ENCODE data around the gene CABP7. TPM values are rescaled to one million over a fixed set of nuclear protein-coding genes. Genes with fewer than 3 reads are reported as not detected.

The CABP7 gene
- total RNA-seq, 1 donor from 2014 or later: not detected

DNA sequence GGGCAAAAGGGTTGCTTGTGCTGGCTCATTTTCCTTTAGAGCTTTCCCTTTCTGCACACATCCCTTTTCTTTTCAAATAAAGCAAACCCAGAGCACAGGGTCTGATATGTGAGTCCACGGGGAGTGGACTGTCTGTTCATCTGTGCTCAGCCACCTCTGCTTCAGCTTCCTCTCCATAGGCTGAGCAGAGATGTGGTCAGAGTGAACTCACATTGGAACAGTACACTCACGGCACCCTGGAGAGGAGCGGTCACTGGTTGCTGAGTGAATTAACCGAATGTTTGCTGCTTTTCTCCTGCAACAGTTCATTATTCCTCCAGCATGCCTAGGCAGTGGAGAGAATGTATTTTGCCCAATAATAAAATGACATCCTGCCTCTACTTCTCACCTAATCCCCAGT lies 36.3 kb upstream of the CABP7 start:
- Mint-ChIP-seq H3K4me3 (no peak overlapping the region), H3K4me1 (peaks cover 12% of the 10 kb centered on the region), H3K27me3 (ENCODE audit: low read depth) (no peaks in the 10 kb centered on the region), H3K36me3 (ENCODE audit: low read depth) (peaks cover 2% of the 10 kb centered on the region), H3K9me3 (no peaks in the 10 kb centered on the region), H3K27ac (ENCODE audit: unreplicated experiment) (no peak overlapping the region)
- no peak for DNase-seq (ENCODE audit: low read depth, low spot score)
- TF ChIP-seq, protein P1, sequence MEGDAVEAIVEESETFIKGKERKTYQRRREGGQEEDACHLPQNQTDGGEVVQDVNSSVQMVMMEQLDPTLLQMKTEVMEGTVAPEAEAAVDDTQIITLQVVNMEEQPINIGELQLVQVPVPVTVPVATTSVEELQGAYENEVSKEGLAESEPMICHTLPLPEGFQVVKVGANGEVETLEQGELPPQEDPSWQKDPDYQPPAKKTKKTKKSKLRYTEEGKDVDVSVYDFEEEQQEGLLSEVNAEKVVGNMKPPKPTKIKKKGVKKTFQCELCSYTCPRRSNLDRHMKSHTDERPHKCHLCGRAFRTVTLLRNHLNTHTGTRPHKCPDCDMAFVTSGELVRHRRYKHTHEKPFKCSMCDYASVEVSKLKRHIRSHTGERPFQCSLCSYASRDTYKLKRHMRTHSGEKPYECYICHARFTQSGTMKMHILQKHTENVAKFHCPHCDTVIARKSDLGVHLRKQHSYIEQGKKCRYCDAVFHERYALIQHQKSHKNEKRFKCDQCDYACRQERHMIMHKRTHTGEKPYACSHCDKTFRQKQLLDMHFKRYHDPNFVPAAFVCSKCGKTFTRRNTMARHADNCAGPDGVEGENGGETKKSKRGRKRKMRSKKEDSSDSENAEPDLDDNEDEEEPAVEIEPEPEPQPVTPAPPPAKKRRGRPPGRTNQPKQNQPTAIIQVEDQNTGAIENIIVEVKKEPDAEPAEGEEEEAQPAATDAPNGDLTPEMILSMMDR (conservative IDR thresholded peaks at IDR 0.05): no peak

DNA sequence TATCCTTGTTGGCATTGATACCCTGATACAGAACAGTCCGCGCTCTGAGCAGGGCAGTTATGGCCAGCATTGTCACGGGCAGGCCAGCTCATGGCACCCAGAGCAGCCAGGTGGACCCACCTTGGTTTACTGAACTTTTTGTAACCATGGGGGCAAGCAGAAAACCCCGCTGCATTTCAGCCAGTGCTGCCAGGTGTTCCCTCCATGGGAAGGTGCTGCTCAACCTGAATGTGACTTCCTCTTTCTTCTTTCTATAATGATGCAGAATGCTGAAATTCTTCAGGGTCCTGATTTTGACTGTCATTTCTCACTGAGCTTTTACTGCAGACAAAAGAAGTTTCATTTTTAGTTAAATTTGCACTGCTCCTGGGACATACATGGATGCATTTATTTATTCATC lies 35.6 kb upstream of the CABP7 start:
- Mint-ChIP-seq H3K27ac (ENCODE audit: unreplicated experiment) (no peak overlapping the region), H3K4me1 (peaks cover 18% of the 10 kb centered on the region), H3K4me3 (no peak overlapping the region), H3K9me3 (no peaks in the 10 kb centered on the region), H3K27me3 (ENCODE audit: low read depth) (no peaks in the 10 kb centered on the region), H3K36me3 (ENCODE audit: low read depth) (peaks cover 2% of the 10 kb centered on the region)
- TF ChIP-seq, protein P1 (conservative IDR thresholded peaks at IDR 0.05): no peak
- no peak for DNase-seq (ENCODE audit: low read depth, low spot score)

DNA sequence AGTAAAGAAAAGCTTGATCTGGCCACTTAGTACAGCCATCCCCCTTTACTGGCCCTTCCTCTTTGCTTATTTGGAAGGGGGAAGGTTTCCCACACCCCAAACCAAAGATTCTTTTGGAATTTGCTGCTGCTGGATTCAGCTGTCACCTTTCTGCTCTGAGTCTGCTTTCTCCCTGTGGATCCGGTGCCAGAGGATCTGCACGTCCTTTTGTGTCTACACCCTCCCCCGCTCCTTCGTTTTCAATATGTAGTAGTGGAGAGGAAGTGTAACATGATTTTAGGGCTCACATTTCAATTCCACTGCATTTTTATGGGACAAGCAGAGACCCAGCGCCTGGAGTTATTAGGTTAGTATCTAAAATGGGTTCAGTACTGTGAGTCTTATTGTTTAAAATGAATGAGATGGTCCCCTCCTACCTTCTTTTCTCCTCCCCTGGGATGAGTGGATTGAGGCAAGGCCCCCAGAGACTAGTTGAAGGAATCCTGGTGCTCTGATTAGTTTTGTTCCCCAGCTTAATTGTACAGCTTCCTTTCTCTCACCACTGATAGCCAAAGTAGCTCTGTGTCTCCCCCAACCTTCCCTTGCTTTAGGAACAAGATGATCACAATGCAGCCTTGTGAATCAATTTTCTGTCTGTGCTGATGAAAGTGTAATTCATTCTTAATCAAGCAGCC lies 30.5 kb upstream of the CABP7 start:
- no peak for DNase-seq (ENCODE audit: low read depth, low spot score)
- Mint-ChIP-seq H3K4me3 (no peak overlapping the region), H3K36me3 (ENCODE audit: low read depth) (no peaks in the 10 kb centered on the region), H3K9me3 (no peaks in the 10 kb centered on the region), H3K27ac (ENCODE audit: unreplicated experiment) (peak overlapping the region; percentile 76), H3K4me1 (peaks cover 25% of the 10 kb centered on the region), H3K27me3 (ENCODE audit: low read depth) (no peaks in the 10 kb centered on the region)
- TF ChIP-seq, protein P1 (conservative IDR thresholded peaks at IDR 0.05): no peak

DNA sequence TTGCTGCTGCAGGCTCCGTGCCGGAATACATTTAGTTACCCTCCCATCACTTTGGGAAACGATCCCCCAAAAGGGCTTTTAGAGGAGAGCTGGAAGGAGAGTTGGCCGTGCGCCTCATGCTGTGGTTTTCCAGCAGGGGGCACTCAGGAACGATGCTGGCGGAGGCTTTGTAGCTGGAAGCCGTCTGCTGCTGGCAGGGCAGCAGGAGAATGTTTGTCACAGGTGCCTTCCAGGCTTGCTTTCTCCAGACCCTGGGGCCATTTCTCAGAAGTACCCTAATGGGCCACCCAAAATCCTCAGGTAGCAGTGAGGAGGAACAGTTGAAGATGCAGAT lies 30.0 kb upstream of the CABP7 start:
- Mint-ChIP-seq H3K4me1 (peaks cover 25% of the 10 kb centered on the region), H3K4me3 (no peak overlapping the region), H3K27me3 (ENCODE audit: low read depth) (no peaks in the 10 kb centered on the region), H3K27ac (ENCODE audit: unreplicated experiment) (peak overlapping the region; percentile 76), H3K36me3 (ENCODE audit: low read depth) (no peaks in the 10 kb centered on the region), H3K9me3 (no peaks in the 10 kb centered on the region)
- TF ChIP-seq, protein P1 (conservative IDR thresholded peaks at IDR 0.05): peak; percentile 77
- peak; percentile 73 for DNase-seq (ENCODE audit: low read depth, low spot score)

DNA sequence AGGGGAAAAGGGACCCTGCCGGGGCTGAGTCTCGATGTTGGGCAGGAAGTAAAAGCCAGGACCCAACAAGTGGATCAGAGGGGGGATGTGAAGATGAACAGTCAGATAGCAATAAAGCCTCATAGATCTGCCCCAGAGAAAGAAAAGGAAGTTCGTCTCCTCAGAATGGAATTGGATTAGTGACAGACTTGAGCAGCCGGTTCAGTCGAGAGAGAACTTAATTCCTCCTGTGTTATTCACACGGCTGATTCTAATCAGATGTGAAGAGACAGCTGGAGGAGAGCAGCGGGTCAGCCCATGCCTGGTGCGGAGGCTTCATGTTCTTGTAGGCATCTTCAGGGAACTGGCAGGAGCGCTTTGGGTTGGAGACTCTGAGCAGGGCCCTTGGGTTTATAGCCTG lies 29.3 kb upstream of the CABP7 start:
- H3K4me1 Mint-ChIP-seq: peaks cover 24% of the 10 kb centered on the region
- no peaks in the 10 kb centered on the region for H3K27me3 Mint-ChIP-seq (ENCODE audit: low read depth)
- TF ChIP-seq, protein P1 (conservative IDR thresholded peaks at IDR 0.05): no peak
- no peak for DNase-seq (ENCODE audit: low read depth, low spot score)
- no peak overlapping the region for H3K4me3 Mint-ChIP-seq
- H3K9me3 Mint-ChIP-seq: no peaks in the 10 kb centered on the region
- H3K27ac Mint-ChIP-seq (ENCODE audit: unreplicated experiment): no peak overlapping the region
- H3K36me3 Mint-ChIP-seq (ENCODE audit: low read depth): no peaks in the 10 kb centered on the region
